T-helper 1 cell treated with Interleukin-12 subunit alpha and Interleukin-12 subunit beta and Interleukin-4 antibody, amounts not matched to agents 30 μg/mL and 1 μg/mL, for 36 hours (primary cell): ENCODE data around the gene SLIT1.

Experiments used
- H3K27ac Mint-ChIP-seq: one replicate; pipeline ENCODE4 v1.8.0; 2021; ENCODE audit warnings: mild to moderate bottlenecking, mixed read lengths
- H3K27me3 Mint-ChIP-seq: one replicate; pipeline ENCODE4 v1.8.0; 2021; ENCODE audit warnings: low read depth, mixed read lengths
- H3K36me3 Mint-ChIP-seq: one replicate; pipeline ENCODE4 v1.8.0; 2021; ENCODE audit warnings: low read depth, mixed read lengths
- H3K4me1 Mint-ChIP-seq: one replicate; pipeline ENCODE4 v1.8.0; 2021; ENCODE audit warnings: low read depth, mixed read lengths
- H3K4me3 Mint-ChIP-seq: one replicate; pipeline ENCODE4 v1.8.0; 2021; ENCODE audit warnings: mild to moderate bottlenecking, moderate library complexity, mixed read lengths
- H3K9me3 Mint-ChIP-seq: one replicate; pipeline ENCODE4 v1.8.0; 2021; ENCODE audit warnings: mixed read lengths

Gene SLIT1

GRCh38 chr10:96964131-96964530, 221.6 kb downstream of the SLIT1 start:
- Mint-ChIP-seq H3K27ac (no peak overlapping the region), H3K4me1 (no peaks in the 10 kb centered on the region), H3K27me3 (no peaks in the 10 kb centered on the region), H3K36me3 (peaks cover 1% of the 10 kb centered on the region), H3K4me3 (no peak overlapping the region), H3K9me3 (no peaks in the 10 kb centered on the region)

GRCh38 chr10:96960872-96961271, 224.9 kb downstream of the SLIT1 start:
- no peak overlapping the region for H3K27ac Mint-ChIP-seq
- H3K27me3 Mint-ChIP-seq, result no peaks in the 10 kb centered on the region
- H3K9me3 Mint-ChIP-seq, result no peaks in the 10 kb centered on the region
- no peak overlapping the region for H3K4me3 Mint-ChIP-seq
- peaks cover 9% of the 10 kb centered on the region for H3K36me3 Mint-ChIP-seq
- H3K4me1 Mint-ChIP-seq, result no peaks in the 10 kb centered on the region

GRCh38 chr10:96959733-96960132, 226.0 kb downstream of the SLIT1 start:
- Mint-ChIP-seq H3K27me3 (no peaks in the 10 kb centered on the region), H3K36me3 (peaks cover 19% of the 10 kb centered on the region), H3K27ac (no peak overlapping the region), H3K4me3 (no peak overlapping the region), H3K4me1 (no peaks in the 10 kb centered on the region), H3K9me3 (no peaks in the 10 kb centered on the region)

DNA sequence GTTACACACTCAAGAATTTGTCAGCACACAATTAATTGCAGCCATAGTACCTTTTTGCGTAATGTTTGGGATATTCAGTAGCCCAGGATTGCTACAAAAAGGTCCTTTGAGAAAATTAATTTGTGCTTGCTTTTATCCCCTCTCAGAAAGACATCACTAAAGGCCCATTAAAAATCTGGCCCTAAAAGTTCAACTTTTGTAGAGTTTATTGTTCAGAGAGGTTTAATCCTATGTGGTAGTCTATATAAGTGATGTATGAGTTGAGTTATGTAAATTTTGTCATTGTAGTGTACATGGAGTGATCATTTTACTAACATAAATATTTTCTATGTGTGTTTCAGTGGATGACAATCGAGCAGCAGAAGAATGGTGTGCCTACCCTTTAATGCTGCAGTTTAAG, 227.7 kb downstream of the SLIT1 start:
- Mint-ChIP-seq H3K4me1 (no peaks in the 10 kb centered on the region), H3K27ac (no peak overlapping the region), H3K36me3 (peaks cover 22% of the 10 kb centered on the region), H3K4me3 (no peak overlapping the region), H3K27me3 (no peaks in the 10 kb centered on the region), H3K9me3 (no peaks in the 10 kb centered on the region)

DNA sequence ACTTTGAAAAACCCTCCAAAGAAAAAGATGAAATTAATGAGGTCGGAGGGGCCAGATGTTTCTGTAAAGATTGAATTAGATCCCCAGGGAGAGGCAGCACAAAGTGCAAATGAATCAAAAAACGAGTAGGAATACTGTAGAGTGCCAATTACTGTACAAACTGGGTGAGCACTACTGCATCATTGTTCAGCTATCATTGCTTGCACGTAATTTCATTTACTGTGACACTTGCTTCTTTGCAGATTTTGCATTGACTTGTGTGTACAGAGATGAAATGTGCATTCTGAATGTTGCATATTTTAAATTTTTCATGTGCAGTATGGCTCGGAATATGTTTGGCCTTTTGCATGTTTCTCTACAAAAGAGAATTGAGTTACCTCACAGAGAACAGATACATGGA, 230.0 kb downstream of the SLIT1 start:
- Mint-ChIP-seq H3K36me3 (peaks cover 30% of the 10 kb centered on the region), H3K4me1 (no peaks in the 10 kb centered on the region), H3K9me3 (no peaks in the 10 kb centered on the region), H3K4me3 (no peak overlapping the region), H3K27me3 (no peaks in the 10 kb centered on the region), H3K27ac (no peak overlapping the region)

GRCh38 chr10:96951954-96952353, 233.8 kb downstream of the SLIT1 start:
- Mint-ChIP-seq H3K27me3 (no peaks in the 10 kb centered on the region), H3K4me3 (no peak overlapping the region), H3K9me3 (no peaks in the 10 kb centered on the region), H3K27ac (no peak overlapping the region), H3K4me1 (peaks cover 5% of the 10 kb centered on the region), H3K36me3 (peaks cover 28% of the 10 kb centered on the region)

DNA sequence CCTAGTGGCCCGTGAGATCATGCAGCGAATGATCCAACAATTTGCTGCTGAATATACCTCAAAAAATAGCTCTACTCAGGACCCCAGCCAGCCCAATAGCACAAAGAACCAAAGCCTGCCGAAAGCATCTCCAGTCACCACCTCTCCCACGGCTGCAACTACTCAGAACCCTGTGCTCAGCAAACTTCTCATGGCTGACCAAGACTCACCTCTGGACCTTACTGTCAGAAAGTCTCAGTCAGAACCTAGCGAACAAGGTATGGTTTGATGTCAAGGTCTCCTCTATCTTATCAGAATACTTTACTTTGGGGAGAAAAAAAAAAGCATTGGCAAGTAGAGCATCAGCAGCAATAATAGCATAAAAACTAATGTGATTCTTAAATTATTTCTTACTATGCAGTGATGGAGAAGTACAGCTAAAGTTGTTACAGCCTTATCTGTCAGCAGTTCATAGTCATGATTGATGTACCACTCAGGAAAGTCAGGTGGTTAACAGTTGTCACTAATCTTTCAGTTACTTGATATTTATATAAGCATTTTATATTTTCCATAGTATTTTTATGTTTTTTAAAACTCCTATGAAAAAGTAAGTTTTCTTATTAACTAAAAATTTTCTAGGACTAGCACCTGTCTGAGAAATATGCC, 236.6 kb downstream of the SLIT1 start:
- Mint-ChIP-seq H3K9me3 (no peaks in the 10 kb centered on the region), H3K4me1 (peaks cover 13% of the 10 kb centered on the region), H3K4me3 (no peak overlapping the region), H3K27me3 (no peaks in the 10 kb centered on the region), H3K27ac (no peak overlapping the region), H3K36me3 (peaks cover 14% of the 10 kb centered on the region)
